Neutrophil (primary cell): ENCODE results near the gene USP48.

ENCODE experiments used
- H3K27ac ChIP-seq: fragments of 200-600 bp; sonication (generic); 2 replicates; pipeline ENCODE4 v1.5.1; 2016; ENCODE audit warnings: mild to moderate bottlenecking, moderate library complexity
- H3K27me3 ChIP-seq: fragments of 200-600 bp; sonication (generic); 2 replicates; pipeline ENCODE4 v1.6.0; 2016; ENCODE audit warnings: mild to moderate bottlenecking
- H3K36me3 ChIP-seq: fragments of 200-600 bp; sonication (generic); 2 replicates; pipeline ENCODE4 v1.5.1; 2017
- H3K4me1 ChIP-seq, 2 experiments: fragments of 200-600 bp in 1 of 2; sonication (generic) in 1 of 2; 1 replicate in 1 of 2; 2 replicates in 1 of 2; pipeline versions ENCODE4 v1.5.1 to v1.6.1; 2013 to 2016; ENCODE audit warnings: low read depth in 1 of 2, low read length in 1 of 2, mild to moderate bottlenecking in 1 of 2, moderate library complexity in 1 of 2; ENCODE audit not compliant: control insufficient read depth in 1 of 2, insufficient read depth in 1 of 2
- H3K4me3 ChIP-seq, 2 experiments: fragments of 200-600 bp in 1 of 2; sonication (generic) in 1 of 2; 1 replicate in 1 of 2; 2 replicates in 1 of 2; pipeline ENCODE4 v1.5.1; 2013 to 2016; ENCODE audit warnings: low read depth in 1 of 2, low read length in 1 of 2, mild to moderate bottlenecking in 1 of 2, moderate library complexity in 1 of 2
- H3K9me3 ChIP-seq: fragments of 200-600 bp; sonication (generic); 2 replicates; pipeline ENCODE4 v1.5.1; 2016
- TF ChIP-seq, protein P1 (sequence below): fragments of 200-600 bp; sonication (generic); IDR thresholded peaks from 2 replicates; pipeline ENCODE4 v1.5.1; 2016; ENCODE audit warnings: antibody characterized with exemption

Gene USP48

DNA sequence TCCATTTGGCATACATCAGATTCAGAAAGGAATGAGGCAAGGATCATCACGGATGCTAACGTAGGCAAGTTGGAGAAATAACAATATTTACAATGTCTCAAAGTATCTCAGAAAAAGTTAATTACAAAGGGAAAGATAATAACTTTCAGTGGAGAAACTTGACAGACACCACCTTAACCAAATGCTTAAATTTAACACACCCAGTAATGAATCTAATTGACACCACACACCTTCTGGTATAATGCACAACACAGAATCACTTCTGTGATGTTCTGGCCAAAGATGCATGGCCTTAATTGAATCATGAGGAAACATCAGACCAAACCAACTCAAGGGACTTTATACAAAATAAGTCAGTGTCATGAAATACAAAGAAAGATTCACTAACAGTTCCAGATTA lies 23.1 kb downstream of the USP48 start:
- H3K4me3 ChIP-seq = no peak overlapping the region
- TF ChIP-seq, protein P1, sequence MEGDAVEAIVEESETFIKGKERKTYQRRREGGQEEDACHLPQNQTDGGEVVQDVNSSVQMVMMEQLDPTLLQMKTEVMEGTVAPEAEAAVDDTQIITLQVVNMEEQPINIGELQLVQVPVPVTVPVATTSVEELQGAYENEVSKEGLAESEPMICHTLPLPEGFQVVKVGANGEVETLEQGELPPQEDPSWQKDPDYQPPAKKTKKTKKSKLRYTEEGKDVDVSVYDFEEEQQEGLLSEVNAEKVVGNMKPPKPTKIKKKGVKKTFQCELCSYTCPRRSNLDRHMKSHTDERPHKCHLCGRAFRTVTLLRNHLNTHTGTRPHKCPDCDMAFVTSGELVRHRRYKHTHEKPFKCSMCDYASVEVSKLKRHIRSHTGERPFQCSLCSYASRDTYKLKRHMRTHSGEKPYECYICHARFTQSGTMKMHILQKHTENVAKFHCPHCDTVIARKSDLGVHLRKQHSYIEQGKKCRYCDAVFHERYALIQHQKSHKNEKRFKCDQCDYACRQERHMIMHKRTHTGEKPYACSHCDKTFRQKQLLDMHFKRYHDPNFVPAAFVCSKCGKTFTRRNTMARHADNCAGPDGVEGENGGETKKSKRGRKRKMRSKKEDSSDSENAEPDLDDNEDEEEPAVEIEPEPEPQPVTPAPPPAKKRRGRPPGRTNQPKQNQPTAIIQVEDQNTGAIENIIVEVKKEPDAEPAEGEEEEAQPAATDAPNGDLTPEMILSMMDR = no peak
- H3K27ac ChIP-seq = peak overlapping the region; percentile 78
- H3K4me1 ChIP-seq = peaks cover 21 to 33% of the 10 kb centered on the region in 2 experiments
- H3K36me3 ChIP-seq = peaks cover 11% of the 10 kb centered on the region
- H3K27me3 ChIP-seq = no peaks in the 10 kb centered on the region
- no peaks in the 10 kb centered on the region for H3K9me3 ChIP-seq

DNA sequence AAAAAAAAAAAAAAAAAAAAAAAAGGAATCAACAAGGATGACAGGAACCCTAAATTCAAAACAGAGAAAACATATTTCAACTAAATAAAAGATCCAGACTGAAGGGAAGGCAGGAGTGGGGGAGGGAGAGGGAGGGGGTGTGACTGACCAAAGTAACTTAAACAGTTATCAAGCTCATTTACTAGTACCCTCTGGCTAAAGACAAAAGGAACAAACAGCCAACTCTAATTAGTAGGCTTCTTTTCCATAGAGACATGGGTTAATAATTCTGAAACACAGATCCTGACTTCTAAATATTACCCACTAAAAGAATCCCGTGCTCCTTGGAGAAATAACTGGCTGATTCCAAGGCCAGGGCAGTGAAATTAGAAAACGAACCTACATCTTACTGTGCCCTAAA lies 23.8 kb downstream of the USP48 start:
- no peaks in the 10 kb centered on the region for H3K9me3 ChIP-seq
- H3K27me3 ChIP-seq = no peaks in the 10 kb centered on the region
- no peak overlapping the region for H3K4me3 ChIP-seq
- H3K4me1 ChIP-seq = peaks cover 15 to 26% of the 10 kb centered on the region in 2 experiments
- peaks cover 18% of the 10 kb centered on the region for H3K36me3 ChIP-seq
- TF ChIP-seq, protein P1 = no peak
- H3K27ac ChIP-seq = peak overlapping the region; percentile 78

DNA sequence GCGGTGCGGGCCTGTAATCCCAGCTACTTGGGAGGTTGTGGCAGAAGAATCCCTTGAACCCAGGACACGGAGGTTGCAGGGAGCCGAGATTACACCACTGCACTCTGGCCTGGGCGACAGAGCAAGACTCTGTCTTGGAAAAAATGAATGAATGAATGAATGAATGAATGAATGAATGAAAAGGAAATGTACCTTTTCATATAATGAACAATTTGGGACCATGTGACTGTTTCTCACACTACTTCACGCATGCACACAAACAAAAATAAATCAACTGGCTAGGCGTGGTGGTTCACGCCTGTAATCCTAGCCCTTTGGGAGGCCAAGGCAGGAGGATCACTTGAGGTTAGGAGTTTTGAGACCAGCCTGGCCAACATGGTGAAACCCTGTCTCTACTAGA lies 24.3 kb downstream of the USP48 start:
- Histone ChIP-seq H3K4me1 (peaks cover 10 to 21% of the 10 kb centered on the region in 2 experiments), H3K27me3 (no peaks in the 10 kb centered on the region), H3K36me3 (peaks cover 23% of the 10 kb centered on the region), H3K9me3 (no peaks in the 10 kb centered on the region), H3K4me3 (no peak overlapping the region), H3K27ac (no peak overlapping the region)
- TF ChIP-seq, protein P1 = no peak

DNA sequence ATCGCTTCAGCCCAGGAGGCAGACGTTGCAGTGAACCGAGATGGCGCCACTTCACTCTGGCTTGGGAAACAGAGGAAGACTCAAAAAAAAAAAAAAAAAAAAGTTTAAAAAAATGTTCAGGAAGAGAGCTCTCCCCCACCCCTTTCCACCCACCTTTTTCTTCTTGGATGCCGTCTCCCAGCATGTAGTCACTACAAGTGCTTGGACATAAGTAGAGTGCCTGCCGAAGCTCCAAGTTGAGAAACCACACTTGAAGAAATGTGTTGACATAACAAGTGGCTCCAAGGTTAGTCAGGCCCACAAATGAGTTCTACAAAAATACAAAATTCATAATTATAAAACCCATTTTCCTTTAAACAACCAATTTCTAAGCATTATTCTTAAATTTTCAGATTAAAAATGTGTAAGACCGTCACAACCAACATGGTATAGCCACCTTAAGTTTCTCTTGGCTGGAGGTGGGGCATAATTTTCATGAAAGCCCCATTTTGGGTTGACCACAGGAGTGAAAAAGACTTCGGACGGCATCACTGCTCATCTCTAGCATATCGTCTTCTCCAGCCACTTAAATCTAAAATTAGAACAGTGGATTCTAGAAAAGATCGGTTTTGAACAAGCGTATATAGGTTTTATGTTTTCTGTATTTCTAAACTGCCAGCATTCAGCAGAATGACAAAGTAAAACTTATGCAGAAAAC lies 26.4 kb downstream of the USP48 start:
- H3K4me3 ChIP-seq = no peak overlapping the region
- peaks cover 41% of the 10 kb centered on the region for H3K36me3 ChIP-seq
- H3K9me3 ChIP-seq = no peaks in the 10 kb centered on the region
- H3K4me1 ChIP-seq = peaks cover 9 to 13% of the 10 kb centered on the region in 2 experiments
- no peak overlapping the region for H3K27ac ChIP-seq
- TF ChIP-seq, protein P1 = no peak
- no peaks in the 10 kb centered on the region for H3K27me3 ChIP-seq

DNA sequence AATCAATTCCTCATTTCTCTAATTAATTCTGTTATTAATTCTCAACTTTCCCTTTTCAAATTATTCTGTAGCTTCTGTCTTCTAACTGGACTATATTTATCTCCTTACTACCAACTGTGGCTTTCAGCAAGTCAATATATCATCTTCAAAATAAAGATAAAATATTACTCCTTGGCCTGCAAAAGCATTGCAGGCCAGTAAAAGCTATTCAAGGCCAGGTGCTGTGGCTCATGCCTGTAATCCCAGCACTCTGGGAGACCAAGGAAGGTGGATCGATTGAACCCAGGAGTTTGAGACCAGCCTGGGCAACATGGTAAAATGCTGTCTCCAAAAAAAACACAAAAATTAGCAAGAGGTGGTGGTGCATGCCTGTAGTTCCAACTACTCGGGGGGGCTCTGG lies 27.9 kb downstream of the USP48 start:
- Histone ChIP-seq H3K9me3 (no peaks in the 10 kb centered on the region), H3K4me3 (no peak overlapping the region), H3K4me1 (no peaks in the 10 kb centered on the region), H3K27me3 (no peaks in the 10 kb centered on the region), H3K36me3 (peaks cover 55% of the 10 kb centered on the region), H3K27ac (no peak overlapping the region)
- TF ChIP-seq, protein P1 = no peak
